ENCODE data around the gene RBMS1. TPM values are rescaled to one million over a fixed set of nuclear protein-coding genes. Genes with fewer than 3 reads are reported as not detected.

Gene RBMS1
- total RNA-seq, 2 donors from 2014 or later, result 108 to 110 TPM

- Mint-ChIP-seq H3K4me1 (peaks cover 44% of the 10 kb centered on the region), H3K36me3 (ENCODE audit: low read depth) (peaks cover 8% of the 10 kb centered on the region), H3K27me3 (no peaks in the 10 kb centered on the region), H3K27ac (peak overlapping the region; percentile 86), H3K4me3 (no peak overlapping the region)
- DNase-seq, result no peak
- no peak for ATAC-seq
- H3K9me3 ChIP-seq (ENCODE audit: control insufficient read depth, low read length, poor library complexity, severe bottlenecking), result no peaks in the 10 kb centered on the region
These were observed 73.7 kb downstream of the RBMS1 start for GRCh38 chr2:160419776-160420505.

- Mint-ChIP-seq H3K36me3 (ENCODE audit: low read depth) (peaks cover 8% of the 10 kb centered on the region), H3K27me3 (no peaks in the 10 kb centered on the region), H3K27ac (peak overlapping the region; percentile 80), H3K4me1 (peaks cover 45% of the 10 kb centered on the region), H3K4me3 (no peak overlapping the region)
- ATAC-seq (no peak), DNase-seq (no peak)
- H3K9me3 ChIP-seq (ENCODE audit: control insufficient read depth, low read length, poor library complexity, severe bottlenecking), result no peaks in the 10 kb centered on the region
These were observed 74.8 kb downstream of the RBMS1 start for GRCh38 chr2:160418853-160419252.

GRCh38 chr2:160418398-160418765 is 75.2 kb downstream of the RBMS1 start:
- H3K27ac Mint-ChIP-seq, result peak overlapping the region; percentile 80
- peaks cover 6% of the 10 kb centered on the region for H3K36me3 Mint-ChIP-seq (ENCODE audit: low read depth)
- peaks cover 42% of the 10 kb centered on the region for H3K4me1 Mint-ChIP-seq
- no peaks in the 10 kb centered on the region for H3K27me3 Mint-ChIP-seq
- no peaks in the 10 kb centered on the region for H3K9me3 ChIP-seq (ENCODE audit: control insufficient read depth, low read length, poor library complexity, severe bottlenecking)
- H3K4me3 Mint-ChIP-seq, result no peak overlapping the region
- DNase-seq (no peak), ATAC-seq (no peak)

DNA sequence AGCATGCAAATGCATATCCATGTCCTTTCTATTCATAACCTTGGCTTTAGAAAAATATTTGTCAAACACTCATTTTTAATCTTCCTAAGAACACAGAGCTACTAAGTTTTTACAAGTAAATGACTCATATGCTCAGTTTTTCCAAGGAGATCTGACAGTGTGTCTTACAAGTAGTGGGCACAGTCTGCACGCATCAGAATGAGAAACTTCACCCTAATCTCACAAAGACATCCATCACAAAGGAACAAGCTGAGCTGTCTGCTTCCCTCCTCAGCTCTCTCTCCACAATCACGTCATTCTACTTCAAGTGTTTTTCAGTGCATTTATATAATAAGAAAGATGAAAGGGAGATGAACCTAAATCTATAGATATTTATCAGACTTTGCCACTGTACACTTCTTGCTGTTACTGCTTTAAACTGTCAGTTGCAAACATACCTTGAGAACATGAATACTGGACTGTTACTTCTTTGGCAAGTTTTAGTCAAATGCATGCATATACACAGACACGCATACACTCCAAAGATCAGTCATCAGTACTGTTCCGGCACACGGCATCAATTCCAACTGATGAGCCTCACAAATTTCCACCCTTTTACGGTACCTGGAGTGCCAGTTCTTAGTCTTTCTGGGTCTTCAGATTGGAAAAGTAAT is 75.7 kb downstream of the RBMS1 start:
- Mint-ChIP-seq H3K4me3 (peak overlapping the region; percentile 33), H3K27me3 (no peaks in the 10 kb centered on the region), H3K36me3 (ENCODE audit: low read depth) (peaks cover 4% of the 10 kb centered on the region), H3K27ac (peak overlapping the region; percentile 80), H3K4me1 (peaks cover 42% of the 10 kb centered on the region)
- H3K9me3 ChIP-seq (ENCODE audit: control insufficient read depth, low read length, poor library complexity, severe bottlenecking), result no peaks in the 10 kb centered on the region
- DNase-seq (no peak), ATAC-seq (peak; percentile 79)

DNA sequence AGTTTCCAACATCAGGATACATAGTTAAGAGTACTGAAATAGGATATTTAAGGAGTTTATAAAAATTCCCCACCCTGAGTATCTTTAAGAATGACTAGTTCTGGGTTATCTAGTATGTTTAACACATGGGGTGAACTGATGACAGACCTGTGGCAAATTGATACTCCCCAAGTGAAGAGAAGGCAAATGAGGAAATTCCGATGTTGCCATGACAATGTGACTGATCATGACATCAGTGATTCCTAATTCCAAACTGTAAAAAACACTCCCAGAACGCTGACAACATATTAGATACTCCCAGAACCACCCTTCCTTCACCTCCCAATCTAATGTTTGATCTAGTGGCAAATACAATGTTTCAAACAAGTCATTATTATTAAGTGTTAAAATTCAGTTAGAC is 77.6 kb downstream of the RBMS1 start:
- Mint-ChIP-seq H3K4me1 (peaks cover 48% of the 10 kb centered on the region), H3K27ac (peak overlapping the region; percentile 39), H3K36me3 (ENCODE audit: low read depth) (peaks cover 4% of the 10 kb centered on the region), H3K27me3 (no peaks in the 10 kb centered on the region), H3K4me3 (no peak overlapping the region)
- no peak for DNase-seq
- ATAC-seq, result no peak
- H3K9me3 ChIP-seq (ENCODE audit: control insufficient read depth, low read length, poor library complexity, severe bottlenecking), result no peaks in the 10 kb centered on the region

- no peaks in the 10 kb centered on the region for H3K9me3 ChIP-seq (ENCODE audit: control insufficient read depth, low read length, poor library complexity, severe bottlenecking)
- peak overlapping the region; percentile 89 for H3K4me3 Mint-ChIP-seq
- H3K27me3 Mint-ChIP-seq, result no peaks in the 10 kb centered on the region
- H3K36me3 Mint-ChIP-seq (ENCODE audit: low read depth), result no peaks in the 10 kb centered on the region
- DNase-seq (no peak), ATAC-seq (no peak)
- H3K27ac Mint-ChIP-seq, result peak overlapping the region; percentile 98
- H3K4me1 Mint-ChIP-seq, result peaks cover 45% of the 10 kb centered on the region
These were observed 81.7 kb downstream of the RBMS1 start for GRCh38 chr2:160411955-160412354.

- peak overlapping the region; percentile 89 for H3K4me3 Mint-ChIP-seq
- ATAC-seq (peak; percentile 27), DNase-seq (peak in 1 of 3 donors; percentile 10)
- H3K27me3 Mint-ChIP-seq, result no peaks in the 10 kb centered on the region
- H3K4me1 Mint-ChIP-seq, result peaks cover 46% of the 10 kb centered on the region
- no peaks in the 10 kb centered on the region for H3K9me3 ChIP-seq (ENCODE audit: control insufficient read depth, low read length, poor library complexity, severe bottlenecking)
- H3K36me3 Mint-ChIP-seq (ENCODE audit: low read depth), result peaks cover under 1% of the 10 kb centered on the region
- H3K27ac Mint-ChIP-seq, result peak overlapping the region; percentile 98
These were observed 82.4 kb downstream of the RBMS1 start for GRCh38 chr2:160411167-160411566.

DNA sequence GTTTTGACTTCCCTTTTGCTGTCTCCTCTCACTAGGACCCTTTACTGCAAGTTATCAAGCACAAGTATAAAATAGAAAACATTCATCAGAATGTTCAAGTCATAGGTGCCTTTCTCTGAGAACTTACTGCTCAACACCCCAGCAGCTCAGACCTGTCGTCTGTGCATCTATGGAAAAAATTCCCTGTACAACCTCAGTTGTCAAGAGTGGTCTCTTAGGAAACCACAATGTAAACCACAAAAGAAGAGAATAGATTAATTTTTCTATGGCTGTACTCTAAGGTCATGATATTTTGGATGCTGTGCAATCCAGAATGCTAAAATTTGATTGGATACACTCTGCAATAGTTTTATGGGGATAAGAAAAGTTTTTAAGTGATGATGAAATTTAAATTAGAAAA is 84.1 kb downstream of the RBMS1 start:
- Mint-ChIP-seq H3K36me3 (ENCODE audit: low read depth) (peaks cover 2% of the 10 kb centered on the region), H3K4me1 (peaks cover 56% of the 10 kb centered on the region), H3K27ac (peak overlapping the region; percentile 99), H3K4me3 (peak overlapping the region; percentile 52), H3K27me3 (no peaks in the 10 kb centered on the region)
- ATAC-seq (no peak), DNase-seq (no peak)
- no peaks in the 10 kb centered on the region for H3K9me3 ChIP-seq (ENCODE audit: control insufficient read depth, low read length, poor library complexity, severe bottlenecking)

DNA sequence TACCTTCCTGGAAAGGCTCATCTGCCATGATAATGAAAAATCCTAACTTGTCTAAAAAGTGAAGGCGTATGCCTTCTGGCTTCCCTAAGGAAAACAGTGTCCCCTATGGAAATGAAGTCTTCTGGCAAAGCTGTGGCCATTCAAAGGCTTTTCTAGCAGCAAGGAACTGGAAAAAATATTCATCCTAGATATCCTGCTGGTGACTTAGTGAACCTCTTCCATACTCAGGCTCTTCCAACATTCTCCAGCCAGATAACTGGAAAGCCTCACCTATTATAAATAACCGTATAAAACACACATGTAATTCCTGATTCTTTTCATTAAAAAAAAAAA is 84.7 kb downstream of the RBMS1 start:
- no peaks in the 10 kb centered on the region for H3K9me3 ChIP-seq (ENCODE audit: control insufficient read depth, low read length, poor library complexity, severe bottlenecking)
- H3K27me3 Mint-ChIP-seq, result no peaks in the 10 kb centered on the region
- DNase-seq (no peak), ATAC-seq (no peak)
- peak overlapping the region; percentile 99 for H3K27ac Mint-ChIP-seq
- H3K4me3 Mint-ChIP-seq, result peak overlapping the region; percentile 93
- H3K4me1 Mint-ChIP-seq, result peaks cover 57% of the 10 kb centered on the region
- peaks cover 2% of the 10 kb centered on the region for H3K36me3 Mint-ChIP-seq (ENCODE audit: low read depth)

- Mint-ChIP-seq H3K27me3 (no peaks in the 10 kb centered on the region), H3K27ac (peak overlapping the region; percentile 99), H3K36me3 (ENCODE audit: low read depth) (peaks cover 2% of the 10 kb centered on the region), H3K4me3 (peak overlapping the region; percentile 93), H3K4me1 (peaks cover 62% of the 10 kb centered on the region)
- H3K9me3 ChIP-seq (ENCODE audit: control insufficient read depth, low read length, poor library complexity, severe bottlenecking), result no peaks in the 10 kb centered on the region
- no peak for DNase-seq
- no peak for ATAC-seq
These were observed 85.2 kb downstream of the RBMS1 start for GRCh38 chr2:160408173-160408958.

- Mint-ChIP-seq H3K36me3 (ENCODE audit: low read depth) (peaks cover 2% of the 10 kb centered on the region), H3K27ac (peak overlapping the region; percentile 99), H3K4me3 (peak overlapping the region; percentile 94), H3K4me1 (peaks cover 62% of the 10 kb centered on the region), H3K27me3 (no peaks in the 10 kb centered on the region)
- no peaks in the 10 kb centered on the region for H3K9me3 ChIP-seq (ENCODE audit: control insufficient read depth, low read length, poor library complexity, severe bottlenecking)
- peak; percentile 55 for ATAC-seq
- peak; percentile 49 to 55 (median 55) for DNase-seq
These were observed 86.0 kb downstream of the RBMS1 start for GRCh38 chr2:160407393-160408172.

GRCh38 chr2:160406591-160407392 is 86.8 kb downstream of the RBMS1 start:
- ATAC-seq, result peak; percentile 85
- peak; percentile 61 to 74 (median 65) for DNase-seq
- Mint-ChIP-seq H3K4me3 (peak overlapping the region; percentile 94), H3K36me3 (ENCODE audit: low read depth) (peaks cover 2% of the 10 kb centered on the region), H3K27me3 (no peaks in the 10 kb centered on the region), H3K4me1 (peaks cover 61% of the 10 kb centered on the region), H3K27ac (peak overlapping the region; percentile 96)
- H3K9me3 ChIP-seq (ENCODE audit: control insufficient read depth, low read length, poor library complexity, severe bottlenecking), result no peaks in the 10 kb centered on the region

Data from T-helper 17 cell (primary cell).